Uterus (tissue), 4 donors: ENCODE measurements around the gene RPP21. TPM values are rescaled to one million over a fixed set of nuclear protein-coding genes. Genes with fewer than 3 reads are reported as not detected.
A peak's percentile ranks its signal among the peaks of the same experiment; 100 is the strongest.

ENCODE experiments used
- DNase-seq, 2 donors: peaks; one replicate each; pipeline ENCODE4 v3.0.0-alpha.2; 2019 to 2020
- H3K27ac ChIP-seq, 2 donors: fragments of 200-600 bp; sonication (generic); 1 replicate in 1 of 2; 2 replicates in 1 of 2; pipeline ENCODE4 v1.5.1; 2016 to 2018
- H3K27me3 ChIP-seq, 2 donors: fragments of 200-600 bp; sonication (generic); one replicate each; pipeline ENCODE4 v1.5.1; 2018 to 2019; ENCODE audit warnings: control low read depth in 1 of 2
- H3K36me3 ChIP-seq, 2 donors: fragments of 200-600 bp; sonication (generic); one replicate each; pipeline ENCODE4 v1.5.1; 2019; ENCODE audit warnings: control low read depth in 1 of 2
- H3K4me1 ChIP-seq, 2 donors: fragments of 200-600 bp; sonication (generic); one replicate each; pipeline ENCODE4 v1.5.1; 2018 to 2019; ENCODE audit warnings: control low read depth in 1 of 2
- H3K4me3 ChIP-seq, 2 donors: fragments of 200-600 bp; sonication (generic); 1 replicate in 1 of 2; 2 replicates in 1 of 2; pipeline ENCODE4 v1.5.1; 2018 to 2019; ENCODE audit warnings: mild to moderate bottlenecking in 1 of 2
- H3K9me3 ChIP-seq, 2 donors: fragments of 200-600 bp; sonication (generic); one replicate each; pipeline ENCODE4 v1.5.1; 2019; ENCODE audit warnings: control low read depth in 1 of 2
- CTCF ChIP-seq, 4 experiments: fragments of 200-600 bp in 2 of 4; fragments of 450-650 bp in 2 of 4; sonication (generic) in 2 of 4; IDR thresholded peaks; one replicate each; pipeline ENCODE4 v1.5.1; 2016 to 2019; ENCODE audit warnings: antibody characterized with exemption in 4 of 4, mild to moderate bottlenecking in 2 of 4, moderate library complexity in 1 of 4
- POLR2A ChIP-seq, 2 donors: fragments of 450-650 bp; IDR thresholded peaks; one replicate each; pipeline ENCODE4 v1.6.1; 2016; ENCODE audit warnings: antibody characterized with exemption in 2 of 2, mild to moderate bottlenecking in 1 of 2, moderate library complexity in 1 of 2
- intact Hi-C: fragments of 100-400 bp; cut with DNase I; formaldehyde crosslinking; loops from one replicate; pipeline ENCODE4 v1.15.1; 2023; ENCODE audit warnings: low total_unique reads
- total RNA-seq, 4 donors: library from RNA; depleted of rRNA in 3 of 4; stranded (reverse); fragments of >200 nt in 3 of 4; gene quantifications; one replicate each; pipeline versions ENCODE4 v1.1.0 to v1.2.4, GENCODE V29; 2014 to 2023
- donor health status: DM: yes; HTN: yes; CAD: no.

Gene RPP21
- total RNA-seq, result 100 to 1,000 TPM in 1 of 4 donors, 10 to 100 TPM in 3; 12.9 to 220 (median 66.1) TPM

GRCh38 chr6:30344868-30345671, at the start of gene RPP21:
Gene RPP21 (plus strand): TSS chr6:30345156. CDS start chr6:30345172, 16 bp downstream.
- H3K27ac ChIP-seq, result peak within 1 kb of the TSS; percentile 92 to 94
- no peaks in the 10 kb centered on the region for H3K36me3 ChIP-seq
- H3K9me3 ChIP-seq, result no peaks in the 10 kb centered on the region
- intact Hi-C loops, result no loop called here
- H3K4me3 ChIP-seq, result peak within 1 kb of the TSS; percentile 74 to 99
- TF ChIP-seq CTCF (IDR thresholded peaks at IDR 0.05), result no peak
- TF ChIP-seq POLR2A (IDR thresholded peaks at IDR 0.05), result peak; percentile 62 to 85
- peak; percentile 77 to 83 for DNase-seq
- H3K27me3 ChIP-seq, result no peaks in the 10 kb centered on the region
- no peaks in the 10 kb centered on the region for H3K4me1 ChIP-seq

- no peak overlapping the region for H3K4me3 ChIP-seq
- H3K36me3 ChIP-seq, result no peaks in the 10 kb centered on the region
- TF ChIP-seq POLR2A (IDR thresholded peaks at IDR 0.05) (no peak), CTCF (IDR thresholded peaks at IDR 0.05) (no peak)
- H3K4me1 ChIP-seq, result no peaks in the 10 kb centered on the region
- H3K9me3 ChIP-seq, result no peaks in the 10 kb centered on the region
- no peak for DNase-seq
- H3K27me3 ChIP-seq, result no peaks in the 10 kb centered on the region
- intact Hi-C loops, result no loop called here
- no peak overlapping the region for H3K27ac ChIP-seq
Observed at GRCh38 chr6:30295837-30296236, 49.1 kb upstream of the RPP21 start.

- H3K9me3 ChIP-seq, result no peaks in the 10 kb centered on the region
- no peak overlapping the region for H3K27ac ChIP-seq
- H3K27me3 ChIP-seq, result no peaks in the 10 kb centered on the region
- no peak for DNase-seq
- no peak overlapping the region for H3K4me3 ChIP-seq
- no peaks in the 10 kb centered on the region for H3K4me1 ChIP-seq
- H3K36me3 ChIP-seq, result no peaks in the 10 kb centered on the region
- TF ChIP-seq CTCF (IDR thresholded peaks at IDR 0.05) (no peak), POLR2A (IDR thresholded peaks at IDR 0.05) (no peak)
- intact Hi-C loops, result no loop called here
Observed at GRCh38 chr6:30304002-30304401, 41.0 kb upstream of the RPP21 start.

GRCh38 chr6:30311101-30311500, 33.9 kb upstream of the RPP21 start:
- TF ChIP-seq POLR2A (IDR thresholded peaks at IDR 0.05), result no peak
- TF ChIP-seq CTCF (IDR thresholded peaks at IDR 0.05), result no peak
- Histone ChIP-seq H3K27ac (no peak overlapping the region), H3K4me1 (no peaks in the 10 kb centered on the region), H3K9me3 (no peaks in the 10 kb centered on the region), H3K36me3 (no peaks in the 10 kb centered on the region), H3K27me3 (no peaks in the 10 kb centered on the region), H3K4me3 (no peak overlapping the region)
- intact Hi-C loops, result no loop called here
- DNase-seq, result no peak

GRCh38 chr6:30311671-30312070, 33.3 kb upstream of the RPP21 start:
- intact Hi-C loops, result no loop called here
- TF ChIP-seq POLR2A (IDR thresholded peaks at IDR 0.05), result no peak
- TF ChIP-seq CTCF (IDR thresholded peaks at IDR 0.05), result no peak
- no peaks in the 10 kb centered on the region for H3K9me3 ChIP-seq
- DNase-seq, result no peak
- no peaks in the 10 kb centered on the region for H3K27me3 ChIP-seq
- H3K4me3 ChIP-seq, result no peak overlapping the region
- H3K4me1 ChIP-seq, result no peaks in the 10 kb centered on the region
- H3K36me3 ChIP-seq, result no peaks in the 10 kb centered on the region
- no peak overlapping the region for H3K27ac ChIP-seq
